DOHH2 (cell line): ENCODE data around the gene PON1.

Source experiments
- H3F3A ChIP-seq: fragments of 200-600 bp; sonication (generic), shearing (Covaris generic); 2 replicates; pipeline ENCODE4 v1.6.0; 2016; ENCODE audit warnings: antibody characterized with exemption, mild to moderate bottlenecking; ENCODE audit not compliant: control insufficient read depth, insufficient read depth
- H3K27ac ChIP-seq: fragments of 200-600 bp; sonication (generic); 2 replicates; pipeline ENCODE4 v1.5.1; 2014; ENCODE audit warnings: low read depth, mild to moderate bottlenecking, low read length, moderate library complexity
- H3K27me3 ChIP-seq: fragments of 200-600 bp; sonication (generic); 2 replicates; pipeline ENCODE4 v1.6.1; 2014; ENCODE audit warnings: mild to moderate bottlenecking, low read length, mixed read lengths; ENCODE audit not compliant: control insufficient read depth
- H3K36me3 ChIP-seq: fragments of 200-600 bp; sonication (generic); 2 replicates; pipeline ENCODE4 v1.6.1; 2014; ENCODE audit warnings: mild to moderate bottlenecking, low read length, moderate library complexity, mixed read lengths; ENCODE audit not compliant: control insufficient read depth
- H3K4me1 ChIP-seq: fragments of 200-600 bp; sonication (generic); 2 replicates; pipeline ENCODE4 v1.6.1; 2014; ENCODE audit warnings: mild to moderate bottlenecking, low read length, mixed read lengths; ENCODE audit not compliant: control insufficient read depth
- H3K4me2 ChIP-seq: fragments of 200-600 bp; sonication (generic); 2 replicates; pipeline ENCODE4 v1.6.0; 2014; ENCODE audit warnings: mild to moderate bottlenecking, low read length, moderate library complexity
- H3K4me3 ChIP-seq: fragments of 200-600 bp; sonication (generic); 2 replicates; pipeline ENCODE4 v1.5.1; 2014; ENCODE audit warnings: mild to moderate bottlenecking, low read length, mixed read lengths
- H3K79me2 ChIP-seq: fragments of 200-600 bp; sonication (generic); 2 replicates; pipeline ENCODE4 v1.6.1; 2014; ENCODE audit warnings: mild to moderate bottlenecking, low read length, mixed read lengths; ENCODE audit not compliant: control insufficient read depth
- H3K9me2 ChIP-seq: fragments of 200-600 bp; sonication (generic); replicated peaks from 2 replicates; pipeline ENCODE4 v1.6.1; 2014; ENCODE audit warnings: mild to moderate bottlenecking, low read length, mixed read lengths; ENCODE audit not compliant: control insufficient read depth
- H3K9me3 ChIP-seq: fragments of 200-600 bp; sonication (generic); 2 replicates; pipeline ENCODE4 v1.6.1; 2014; ENCODE audit warnings: antibody characterized with exemption, low read length, mixed read lengths; ENCODE audit not compliant: control insufficient read depth, insufficient read depth
- H4K20me1 ChIP-seq: fragments of 200-600 bp; sonication (generic); 2 replicates; pipeline ENCODE4 v1.6.0; 2014; ENCODE audit warnings: low read depth, mild to moderate bottlenecking, antibody characterized with exemption, low read length, moderate library complexity; ENCODE audit not compliant: control insufficient read depth, insufficient read depth
- EZH2phosphoT487 ChIP-seq: fragments of 200-600 bp; sonication (generic); IDR thresholded peaks from 2 replicates; pipeline ENCODE4 v1.6.1; 2017; ENCODE audit warnings: borderline replicate concordance, mild to moderate bottlenecking, antibody characterized with exemption, low read length, moderate library complexity, mixed read lengths
- TF ChIP-seq, protein P1 (sequence below): fragments of 200-600 bp; sonication (generic); IDR thresholded peaks from one replicate; pipeline ENCODE4 v1.5.1; 2014; ENCODE audit warnings: antibody characterized with exemption, mild to moderate bottlenecking, low read depth, low read length; ENCODE audit not compliant: poor library complexity, severe bottlenecking

PON1 gene

DNA sequence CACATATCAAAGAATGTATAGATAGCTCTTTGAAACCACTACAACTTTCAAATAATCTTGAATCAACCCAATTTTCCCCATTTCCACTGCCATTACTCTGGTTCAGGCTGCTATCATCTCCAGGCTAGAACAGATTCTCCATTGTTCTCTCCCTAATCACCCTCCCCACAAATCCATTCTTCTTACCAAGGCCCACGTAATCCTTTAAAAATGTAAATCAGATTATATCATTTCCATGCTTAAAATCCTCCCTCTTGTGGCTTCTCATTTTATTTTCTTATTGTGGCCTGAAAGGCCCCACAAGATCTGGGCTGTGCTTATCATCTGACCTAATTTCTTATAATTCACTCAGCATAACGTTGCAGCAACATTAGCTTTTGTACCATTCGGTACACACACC lies 3.0 kb upstream of the PON1 start:
- TF ChIP-seq, protein P1, sequence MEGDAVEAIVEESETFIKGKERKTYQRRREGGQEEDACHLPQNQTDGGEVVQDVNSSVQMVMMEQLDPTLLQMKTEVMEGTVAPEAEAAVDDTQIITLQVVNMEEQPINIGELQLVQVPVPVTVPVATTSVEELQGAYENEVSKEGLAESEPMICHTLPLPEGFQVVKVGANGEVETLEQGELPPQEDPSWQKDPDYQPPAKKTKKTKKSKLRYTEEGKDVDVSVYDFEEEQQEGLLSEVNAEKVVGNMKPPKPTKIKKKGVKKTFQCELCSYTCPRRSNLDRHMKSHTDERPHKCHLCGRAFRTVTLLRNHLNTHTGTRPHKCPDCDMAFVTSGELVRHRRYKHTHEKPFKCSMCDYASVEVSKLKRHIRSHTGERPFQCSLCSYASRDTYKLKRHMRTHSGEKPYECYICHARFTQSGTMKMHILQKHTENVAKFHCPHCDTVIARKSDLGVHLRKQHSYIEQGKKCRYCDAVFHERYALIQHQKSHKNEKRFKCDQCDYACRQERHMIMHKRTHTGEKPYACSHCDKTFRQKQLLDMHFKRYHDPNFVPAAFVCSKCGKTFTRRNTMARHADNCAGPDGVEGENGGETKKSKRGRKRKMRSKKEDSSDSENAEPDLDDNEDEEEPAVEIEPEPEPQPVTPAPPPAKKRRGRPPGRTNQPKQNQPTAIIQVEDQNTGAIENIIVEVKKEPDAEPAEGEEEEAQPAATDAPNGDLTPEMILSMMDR = no peak
- TF ChIP-seq EZH2phosphoT487 = no peak
- no peaks in the 10 kb centered on the region for H3F3A ChIP-seq
- H4K20me1 ChIP-seq = no peaks in the 10 kb centered on the region
- H3K9me3 ChIP-seq = peaks cover 3% of the 10 kb centered on the region; the same call in 1 of the 2 replicates
- no peak overlapping the region for H3K4me2 ChIP-seq
- no peak overlapping the region for H3K4me3 ChIP-seq
- no peak overlapping the region for H3K27ac ChIP-seq
- H3K9me2 ChIP-seq = no peaks in the 10 kb centered on the region
- no peaks in the 10 kb centered on the region for H3K4me1 ChIP-seq
- H3K79me2 ChIP-seq = no peaks in the 10 kb centered on the region
- no peaks in the 10 kb centered on the region for H3K27me3 ChIP-seq
- H3K36me3 ChIP-seq = no peaks in the 10 kb centered on the region

DNA sequence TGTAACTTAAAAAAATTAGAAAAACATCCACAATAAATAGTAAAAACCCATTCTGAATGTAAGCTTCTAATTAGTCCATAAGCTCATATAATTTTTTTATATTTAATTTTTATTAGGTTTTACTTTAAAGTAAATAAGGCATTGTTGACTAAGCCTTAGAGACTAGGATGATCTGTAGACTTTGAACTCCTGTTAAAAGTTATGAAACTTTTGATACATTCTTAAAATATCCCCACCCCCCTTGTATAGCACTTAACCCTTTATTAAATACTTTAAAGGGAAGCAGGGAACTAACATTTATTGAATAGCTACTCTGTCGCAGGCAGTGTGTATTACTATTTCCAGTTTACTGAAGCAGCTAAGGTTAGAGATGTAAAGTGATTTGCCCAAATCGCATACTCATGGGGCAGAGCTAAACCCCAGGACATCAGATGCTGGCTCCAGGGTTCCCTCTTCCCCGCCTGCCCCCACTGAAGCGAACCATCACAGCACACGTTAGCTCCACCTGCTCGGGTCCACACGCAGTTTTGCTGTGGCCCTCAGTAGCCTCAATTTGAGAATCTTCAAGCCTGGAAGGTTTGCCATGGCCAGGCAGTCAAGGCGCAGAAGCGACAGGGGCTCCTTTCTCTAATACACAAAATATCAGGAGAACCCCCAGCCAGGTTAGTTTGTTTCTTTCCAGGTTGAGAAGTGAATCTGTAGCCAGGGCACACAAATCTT lies 762 bp downstream of the PON1 start:
- no peaks in the 10 kb centered on the region for H3K9me2 ChIP-seq
- H3K27ac ChIP-seq = no peak overlapping the region
- H3K4me1 ChIP-seq = no peaks in the 10 kb centered on the region
- no peaks in the 10 kb centered on the region for H3K36me3 ChIP-seq
- H3K9me3 ChIP-seq = peaks cover 3% of the 10 kb centered on the region; the same call in 1 of the 2 replicates
- no peaks in the 10 kb centered on the region for H3F3A ChIP-seq
- no peak overlapping the region for H3K4me3 ChIP-seq
- H3K4me2 ChIP-seq = no peak overlapping the region
- TF ChIP-seq, protein P1 = no peak
- no peak for TF ChIP-seq EZH2phosphoT487
- no peaks in the 10 kb centered on the region for H4K20me1 ChIP-seq
- no peaks in the 10 kb centered on the region for H3K27me3 ChIP-seq
- H3K79me2 ChIP-seq = no peaks in the 10 kb centered on the region

DNA sequence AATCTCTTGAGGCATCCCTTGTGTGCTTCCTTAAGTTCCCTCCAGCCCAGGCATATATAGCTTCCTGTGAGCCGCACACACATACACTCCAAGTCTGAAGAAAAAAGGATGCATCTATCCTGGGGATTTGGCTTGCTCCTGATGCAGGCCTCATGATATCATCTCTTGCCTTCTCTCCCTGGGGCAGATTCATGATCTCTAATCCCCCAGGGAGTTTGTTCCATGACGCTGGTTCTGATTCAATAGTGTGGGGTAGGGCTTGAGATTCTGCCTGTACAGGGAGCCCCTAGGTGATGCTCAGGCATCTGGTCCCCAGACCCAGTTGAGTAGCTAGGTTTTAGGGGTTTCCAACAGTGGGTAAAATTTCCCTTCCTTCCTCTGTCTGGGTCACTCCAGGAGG lies 1.5 kb downstream of the PON1 start:
- H3K4me1 ChIP-seq = no peaks in the 10 kb centered on the region
- no peaks in the 10 kb centered on the region for H3F3A ChIP-seq
- H3K4me3 ChIP-seq = no peak overlapping the region
- no peaks in the 10 kb centered on the region for H3K79me2 ChIP-seq
- no peaks in the 10 kb centered on the region for H4K20me1 ChIP-seq
- H3K9me2 ChIP-seq = no peaks in the 10 kb centered on the region
- no peaks in the 10 kb centered on the region for H3K27me3 ChIP-seq
- H3K36me3 ChIP-seq = no peaks in the 10 kb centered on the region
- peaks cover 3% of the 10 kb centered on the region; the same call in 1 of the 2 replicates for H3K9me3 ChIP-seq
- H3K4me2 ChIP-seq = no peak overlapping the region
- TF ChIP-seq EZH2phosphoT487 = no peak
- TF ChIP-seq, protein P1 = no peak
- H3K27ac ChIP-seq = no peak overlapping the region
